Left lung (tissue), 10 donors: ENCODE data around the gene PLAGL1. TPM values are rescaled to one million over a fixed set of nuclear protein-coding genes. Genes with fewer than 3 reads are reported as not detected.

Experiments
- ATAC-seq: fragments of 200-7000 bp; cut with Tn5 transposase; one replicate; pipeline ENCODE4 v1.9.1; 2020; ENCODE audit warnings: moderate library complexity
- DNase-seq, 4 donors: peaks; one replicate each; pipeline ENCODE4 v3.0.0-alpha.2; 2013 to 2020
- H3K27ac ChIP-seq, 2 donors: fragments of 200-600 bp; sonication (generic) in 1 of 2; one replicate each; pipeline versions ENCODE4 v1.5.0 to v1.8.0; 2020 to 2021
- H3K27me3 ChIP-seq, 2 donors: fragments of 200-600 bp; sonication (generic) in 1 of 2; one replicate each; pipeline versions ENCODE4 v1.5.0 to v1.8.0; 2020 to 2021
- H3K36me3 ChIP-seq, 2 donors: fragments of 200-600 bp; sonication (generic) in 1 of 2; one replicate each; pipeline versions ENCODE4 v1.5.0 to v1.8.0; 2020 to 2021
- H3K4me1 ChIP-seq, 2 donors: fragments of 200-600 bp; one replicate each; pipeline ENCODE4 v1.8.0; 2021
- H3K4me3 ChIP-seq, 2 donors: fragments of 200-600 bp; sonication (generic) in 1 of 2; one replicate each; pipeline versions ENCODE4 v1.5.0 to v1.8.0; 2020 to 2021; ENCODE audit warnings: mild to moderate bottlenecking in 1 of 2
- H3K9me3 ChIP-seq, 2 donors: fragments of 200-600 bp; sonication (generic) in 1 of 2; one replicate each; pipeline versions ENCODE4 v1.5.0 to v1.8.0; 2020 to 2021
- intact Hi-C, 2 donors: fragments of 100-400 bp; cut with DNase I; formaldehyde crosslinking; loops; one replicate each; pipeline versions ENCODE4 v1.11.2 to v1.14.2; 2022
- polyA plus RNA-seq, 6 donors: library from polyadenylated mRNA; unstranded; fragments of 120-200 nt; gene quantifications; one replicate each; pipeline ENCODE4 v1.2.1, GENCODE V29; 2013; ENCODE audit not compliant: insufficient read length in 6 of 6
- total RNA-seq, 2 donors: library from RNA; stranded (reverse); fragmentation: NEBNext Ultra II Directional; extraction: Animal tissue kit (Norgen Biotek cat#: 25700); gene quantifications; one replicate each; pipeline ENCODE4 v1.2.1, GENCODE V29; 2021
- TF ChIP-seq, protein P1 (sequence below), 2 donors: fragments of 200-600 bp; sonication (generic) in 1 of 2; IDR thresholded peaks; one replicate each; pipeline versions ENCODE4 v1.5.0 to v1.8.0; 2021; ENCODE audit warnings: antibody characterized with exemption in 2 of 2
- donor health status: DM: no; HTN: yes; CAD: no.
- donor health status: DM: no; HTN: no; CAD: no.

The PLAGL1 gene
- total and polyA plus RNA-seq, 8 donors = 38.5 to 166 (median 137) TPM

DNA sequence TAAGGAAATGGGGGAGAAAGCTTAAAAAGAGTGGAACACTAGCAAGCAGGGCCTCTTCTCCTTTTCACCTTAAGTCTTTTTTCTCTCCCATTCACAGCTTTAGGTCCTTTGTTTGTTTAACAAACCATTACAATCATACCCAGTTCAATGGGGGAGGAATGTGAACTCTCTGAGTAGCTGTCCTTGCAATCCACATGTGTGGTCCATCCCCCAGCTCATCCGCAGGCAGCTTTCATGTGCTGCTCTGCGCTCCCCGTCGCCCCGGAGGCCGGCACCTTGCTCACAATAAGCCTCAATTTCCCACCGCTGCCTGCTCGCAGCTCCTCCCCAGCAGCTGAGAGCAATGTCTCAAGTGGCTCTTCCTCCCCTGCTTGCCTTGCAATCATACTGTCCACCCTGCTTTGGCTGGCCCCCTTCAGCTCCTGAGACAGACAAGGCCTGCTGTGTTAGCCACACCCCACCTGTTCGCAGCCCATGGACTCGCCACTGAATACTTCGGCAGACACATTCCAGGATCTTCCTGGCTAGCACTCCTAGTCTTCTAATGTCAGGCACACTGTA, 49.1 kb downstream of the PLAGL1 start:
- Histone ChIP-seq H3K4me1 (peaks cover 0 to 12% of the 10 kb centered on the region in 2 donors), H3K27me3 (no peaks in the 10 kb centered on the region), H3K36me3 (peaks cover 0 to 4% of the 10 kb centered on the region in 2 donors), H3K4me3 (no peak overlapping the region), H3K9me3 (no peaks in the 10 kb centered on the region), H3K27ac (no peak overlapping the region)
- TF ChIP-seq, protein P1, sequence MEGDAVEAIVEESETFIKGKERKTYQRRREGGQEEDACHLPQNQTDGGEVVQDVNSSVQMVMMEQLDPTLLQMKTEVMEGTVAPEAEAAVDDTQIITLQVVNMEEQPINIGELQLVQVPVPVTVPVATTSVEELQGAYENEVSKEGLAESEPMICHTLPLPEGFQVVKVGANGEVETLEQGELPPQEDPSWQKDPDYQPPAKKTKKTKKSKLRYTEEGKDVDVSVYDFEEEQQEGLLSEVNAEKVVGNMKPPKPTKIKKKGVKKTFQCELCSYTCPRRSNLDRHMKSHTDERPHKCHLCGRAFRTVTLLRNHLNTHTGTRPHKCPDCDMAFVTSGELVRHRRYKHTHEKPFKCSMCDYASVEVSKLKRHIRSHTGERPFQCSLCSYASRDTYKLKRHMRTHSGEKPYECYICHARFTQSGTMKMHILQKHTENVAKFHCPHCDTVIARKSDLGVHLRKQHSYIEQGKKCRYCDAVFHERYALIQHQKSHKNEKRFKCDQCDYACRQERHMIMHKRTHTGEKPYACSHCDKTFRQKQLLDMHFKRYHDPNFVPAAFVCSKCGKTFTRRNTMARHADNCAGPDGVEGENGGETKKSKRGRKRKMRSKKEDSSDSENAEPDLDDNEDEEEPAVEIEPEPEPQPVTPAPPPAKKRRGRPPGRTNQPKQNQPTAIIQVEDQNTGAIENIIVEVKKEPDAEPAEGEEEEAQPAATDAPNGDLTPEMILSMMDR (IDR thresholded peaks at IDR 0.05) = no peak
- ATAC-seq (no peak), DNase-seq (peak in 1 of 4 donors; percentile 54)
- intact Hi-C loops = no loop called here

DNA sequence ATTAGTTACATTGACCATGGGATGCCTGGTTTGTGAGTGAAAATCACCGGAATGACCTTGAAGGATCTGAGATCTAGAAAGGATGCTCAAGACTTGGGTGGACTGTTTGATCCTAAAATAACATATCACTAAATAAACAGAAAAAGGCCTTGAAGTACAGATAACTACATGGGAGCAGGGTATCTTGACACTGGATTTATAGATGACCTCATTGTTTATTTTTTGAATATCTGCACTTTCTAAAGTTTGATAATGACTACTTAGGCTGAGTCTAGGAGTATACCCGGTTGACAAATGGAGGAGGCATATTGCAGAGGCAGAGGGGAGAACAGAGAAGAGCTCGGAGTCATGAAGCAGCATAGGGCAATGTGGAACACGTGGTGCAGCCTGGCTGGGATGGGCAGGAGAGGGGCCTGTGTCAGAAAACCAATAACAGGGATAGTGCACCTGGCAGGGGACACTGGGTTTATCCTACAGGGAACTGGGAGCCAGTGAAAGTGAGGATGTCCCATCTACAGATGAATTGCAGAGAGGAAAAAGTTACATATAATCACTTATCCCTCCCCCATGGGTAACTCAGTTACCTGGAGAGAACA, 50.3 kb downstream of the PLAGL1 start:
- H3K27me3 ChIP-seq = no peaks in the 10 kb centered on the region
- H3K27ac ChIP-seq = no peak overlapping the region
- TF ChIP-seq, protein P1 (IDR thresholded peaks at IDR 0.05) = no peak
- H3K9me3 ChIP-seq = no peaks in the 10 kb centered on the region
- no peak overlapping the region for H3K4me3 ChIP-seq
- no peak for DNase-seq
- peaks cover 0 to 6% of the 10 kb centered on the region in 2 donors for H3K4me1 ChIP-seq
- intact Hi-C loops = no loop called here
- ATAC-seq = no peak
- peaks cover 0 to 4% of the 10 kb centered on the region in 2 donors for H3K36me3 ChIP-seq

DNA sequence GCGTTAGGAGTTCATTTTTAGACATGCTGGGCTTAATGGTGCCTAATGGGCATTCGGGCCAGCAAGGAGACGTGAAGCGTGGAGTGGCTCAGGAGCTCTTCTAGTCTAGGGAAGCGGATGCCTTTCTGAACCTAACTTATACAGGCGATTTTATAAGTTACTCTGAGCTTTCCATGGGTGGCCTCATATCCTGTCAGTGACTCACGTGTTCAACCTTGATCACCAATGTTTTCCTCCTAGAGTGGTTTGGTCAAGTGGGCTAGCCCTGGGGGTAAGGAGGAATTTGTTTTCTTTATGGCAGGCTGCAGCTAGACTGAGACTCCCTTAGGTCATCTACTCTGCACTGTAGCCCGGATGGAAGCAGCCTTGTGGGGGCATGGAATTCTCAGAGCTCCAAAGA, 52.1 kb downstream of the PLAGL1 start:
- no peaks in the 10 kb centered on the region for H3K27me3 ChIP-seq
- H3K4me1 ChIP-seq = peaks cover 0 to 3% of the 10 kb centered on the region in 2 donors
- intact Hi-C loops = no loop called here
- no peaks in the 10 kb centered on the region for H3K9me3 ChIP-seq
- H3K36me3 ChIP-seq = peaks cover 0 to 4% of the 10 kb centered on the region in 2 donors
- H3K27ac ChIP-seq = no peak overlapping the region
- DNase-seq (no peak), ATAC-seq (no peak)
- TF ChIP-seq, protein P1 (IDR thresholded peaks at IDR 0.05) = no peak
- no peak overlapping the region for H3K4me3 ChIP-seq

GRCh38 chr6:143953922-143954321, 54.1 kb downstream of the PLAGL1 start:
- TF ChIP-seq, protein P1 (IDR thresholded peaks at IDR 0.05) = no peak

DNA sequence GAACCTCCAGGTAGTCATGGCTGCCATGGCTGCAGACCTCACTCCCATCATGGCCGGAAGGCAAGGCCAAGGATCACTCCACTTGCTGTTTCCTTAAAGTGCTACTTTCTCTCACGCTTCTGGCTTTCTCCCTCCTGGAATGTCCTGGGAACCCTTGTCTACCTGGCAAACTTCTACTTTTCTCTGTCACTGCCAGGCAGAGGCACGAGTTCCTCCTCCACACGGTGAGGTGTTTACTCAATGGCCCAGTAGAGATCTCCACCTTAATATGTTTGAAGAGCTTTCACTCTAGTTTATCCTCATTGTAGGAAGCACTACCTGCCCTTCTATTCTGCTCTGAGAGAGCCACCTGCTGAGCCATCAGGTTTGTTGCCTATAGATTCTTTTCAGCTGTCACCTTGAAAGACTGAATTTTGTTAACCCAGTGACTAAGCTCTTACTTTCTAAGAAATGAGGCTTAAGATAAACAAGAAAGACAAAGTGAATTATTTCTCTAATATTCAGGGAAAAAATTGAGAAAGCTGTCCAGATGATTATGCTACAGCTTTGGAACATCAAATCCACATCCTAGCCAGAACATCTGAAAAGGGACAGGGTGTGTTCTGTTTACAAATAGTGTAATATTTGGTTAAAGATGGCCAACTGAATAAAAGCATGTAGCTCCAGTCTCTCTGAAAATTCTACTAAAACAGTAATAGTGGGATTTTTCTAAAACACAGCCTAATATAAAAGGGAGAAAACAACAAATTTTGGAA, 54.9 kb downstream of the PLAGL1 start:
- ATAC-seq = peak; percentile 82
- TF ChIP-seq, protein P1 (IDR thresholded peaks at IDR 0.05) = no peak

More at GRCh38 chr6:143953922-143954321, 54.1 kb downstream of the PLAGL1 start:
- Histone ChIP-seq H3K27me3 (no peaks in the 10 kb centered on the region), H3K4me1 (peaks cover 0 to 3% of the 10 kb centered on the region in 2 donors), H3K27ac (no peak overlapping the region), H3K36me3 (peaks cover 0 to 3% of the 10 kb centered on the region in 2 donors), H3K4me3 (no peak overlapping the region), H3K9me3 (no peaks in the 10 kb centered on the region)
- DNase-seq = no peak
- ATAC-seq = no peak
- intact Hi-C loops = no loop called here

More for the DNA sequence above, 54.9 kb downstream of the PLAGL1 start:
- H3K4me3 ChIP-seq = no peak overlapping the region
- no peaks in the 10 kb centered on the region for H3K9me3 ChIP-seq
- no peaks in the 10 kb centered on the region for H3K27me3 ChIP-seq
- H3K4me1 ChIP-seq = peaks cover 0 to 3% of the 10 kb centered on the region in 2 donors
- peak in 1 of 4 donors; percentile 65 for DNase-seq
- peak overlapping the region in 1 of 2 donors; percentile 6 for H3K27ac ChIP-seq
- H3K36me3 ChIP-seq = peaks cover 0 to 4% of the 10 kb centered on the region in 2 donors
- intact Hi-C loops = no loop called here
